MM.1S (cell line): ENCODE data around the gene PPP1R12A.

Experiments
- EZH2 ChIP-seq: fragments of 300-600 bp; sonication (generic); optimal IDR thresholded peaks from 2 replicates; pipeline ENCODE3; 2017; ENCODE audit warnings: low read depth, mild to moderate bottlenecking, antibody characterized with exemption, low read length, mixed read lengths
- EZH2phosphoT487 ChIP-seq: fragments of 300-600 bp; sonication (generic); IDR thresholded peaks from 2 replicates; pipeline ENCODE4 v1.6.1; 2018; ENCODE audit warnings: antibody characterized with exemption, low read length
- TF ChIP-seq, protein P1 (sequence below): fragments of 300-600 bp; sonication (generic); IDR thresholded peaks from 2 replicates; pipeline ENCODE4 v1.5.1; 2016; ENCODE audit warnings: antibody characterized with exemption, low read length, mixed read lengths

DNA sequence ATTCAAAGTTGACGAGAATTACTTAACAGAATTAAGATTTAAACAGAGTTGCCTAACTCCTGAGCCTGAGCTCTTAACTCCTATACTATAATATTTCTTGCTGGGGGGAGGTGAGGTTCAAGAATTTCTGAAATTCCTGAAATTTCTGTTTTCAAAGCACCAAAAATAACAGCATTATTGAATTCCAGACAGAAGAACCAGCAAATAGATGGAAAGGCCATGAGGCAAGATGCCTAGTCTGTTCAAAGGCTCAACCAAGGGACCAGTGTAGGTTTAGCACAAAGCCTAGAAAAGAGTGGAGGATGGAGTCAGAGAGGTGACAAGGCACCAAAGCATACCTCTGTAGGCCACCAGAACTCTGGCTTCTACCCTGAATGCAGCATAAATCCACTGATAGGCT is 76.4 kb downstream of the PPP1R12A start:
- TF ChIP-seq, protein P1, sequence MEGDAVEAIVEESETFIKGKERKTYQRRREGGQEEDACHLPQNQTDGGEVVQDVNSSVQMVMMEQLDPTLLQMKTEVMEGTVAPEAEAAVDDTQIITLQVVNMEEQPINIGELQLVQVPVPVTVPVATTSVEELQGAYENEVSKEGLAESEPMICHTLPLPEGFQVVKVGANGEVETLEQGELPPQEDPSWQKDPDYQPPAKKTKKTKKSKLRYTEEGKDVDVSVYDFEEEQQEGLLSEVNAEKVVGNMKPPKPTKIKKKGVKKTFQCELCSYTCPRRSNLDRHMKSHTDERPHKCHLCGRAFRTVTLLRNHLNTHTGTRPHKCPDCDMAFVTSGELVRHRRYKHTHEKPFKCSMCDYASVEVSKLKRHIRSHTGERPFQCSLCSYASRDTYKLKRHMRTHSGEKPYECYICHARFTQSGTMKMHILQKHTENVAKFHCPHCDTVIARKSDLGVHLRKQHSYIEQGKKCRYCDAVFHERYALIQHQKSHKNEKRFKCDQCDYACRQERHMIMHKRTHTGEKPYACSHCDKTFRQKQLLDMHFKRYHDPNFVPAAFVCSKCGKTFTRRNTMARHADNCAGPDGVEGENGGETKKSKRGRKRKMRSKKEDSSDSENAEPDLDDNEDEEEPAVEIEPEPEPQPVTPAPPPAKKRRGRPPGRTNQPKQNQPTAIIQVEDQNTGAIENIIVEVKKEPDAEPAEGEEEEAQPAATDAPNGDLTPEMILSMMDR: no peak
- no peak for TF ChIP-seq EZH2
- no peak for TF ChIP-seq EZH2phosphoT487
